Osteocyte (in vitro differentiated cells): ENCODE measurements around the gene S100A2. TPM values are rescaled to one million over a fixed set of nuclear protein-coding genes. Genes with fewer than 3 reads are reported as not detected.

Experiments used
- DNase-seq: peaks from one replicate; pipeline ENCODE4 v3.0.0; 2021; ENCODE audit warnings: mixed read lengths; ENCODE audit not compliant: unreplicated experiment; ENCODE audit errors: extremely low spot score
- H3K27ac Mint-ChIP-seq: one replicate; pipeline ENCODE4 v1.8.0; 2021; ENCODE audit warnings: mild to moderate bottlenecking, mixed read lengths; ENCODE audit not compliant: unreplicated experiment
- H3K27me3 Mint-ChIP-seq: one replicate; pipeline ENCODE4 v1.8.0; 2021; ENCODE audit warnings: mixed read lengths; ENCODE audit not compliant: unreplicated experiment
- H3K36me3 Mint-ChIP-seq: one replicate; pipeline ENCODE4 v1.8.0; 2021; ENCODE audit warnings: mixed read lengths; ENCODE audit not compliant: unreplicated experiment
- H3K4me1 Mint-ChIP-seq: one replicate; pipeline ENCODE4 v1.8.0; 2021; ENCODE audit warnings: mixed read lengths; ENCODE audit not compliant: unreplicated experiment
- H3K4me3 Mint-ChIP-seq: one replicate; pipeline ENCODE4 v1.8.0; 2021; ENCODE audit warnings: mild to moderate bottlenecking, moderate library complexity, mixed read lengths; ENCODE audit not compliant: unreplicated experiment
- H3K9me3 Mint-ChIP-seq: one replicate; pipeline ENCODE4 v1.8.0; 2021; ENCODE audit warnings: mixed read lengths; ENCODE audit not compliant: unreplicated experiment
- total RNA-seq: library from RNA; stranded (reverse); gene quantifications from 2 replicates; pipeline ENCODE4 v1.2.1, GENCODE V29; 2021
- TF ChIP-seq, protein P1 (sequence below): fragments of 200-600 bp; sonication (generic); IDR thresholded peaks from 2 replicates; pipeline ENCODE4 v1.5.0; 2021; ENCODE audit warnings: antibody characterized with exemption, mild to moderate bottlenecking, moderate library complexity

Gene S100A2
- total RNA-seq, 1 donor from 2014 or later: 8.9 TPM

DNA sequence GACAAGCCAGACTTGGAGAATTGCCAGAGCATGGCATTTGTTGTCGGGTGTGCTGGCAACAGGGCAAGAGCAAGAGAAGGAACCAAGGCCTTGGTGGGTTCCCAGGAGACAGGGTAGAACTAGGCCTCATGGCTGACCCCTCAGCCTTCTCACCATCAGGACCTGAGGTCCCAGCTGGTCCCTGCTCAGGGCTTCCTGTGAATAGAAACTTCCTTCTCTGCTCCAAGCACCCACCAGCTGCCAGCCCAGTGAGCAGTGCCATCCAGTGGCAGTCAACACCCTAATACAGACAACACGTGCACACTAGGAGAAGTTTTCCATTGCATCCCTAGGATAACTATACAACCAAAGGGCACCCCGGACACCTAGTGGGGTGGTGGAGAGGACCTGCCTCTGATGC, 52.6 kb downstream of the S100A2 start:
- Mint-ChIP-seq H3K27ac (no peak overlapping the region), H3K27me3 (no peaks in the 10 kb centered on the region), H3K4me1 (peaks cover 30% of the 10 kb centered on the region), H3K9me3 (no peaks in the 10 kb centered on the region), H3K36me3 (no peaks in the 10 kb centered on the region), H3K4me3 (no peak overlapping the region)
- DNase-seq: no peak
- TF ChIP-seq, protein P1, sequence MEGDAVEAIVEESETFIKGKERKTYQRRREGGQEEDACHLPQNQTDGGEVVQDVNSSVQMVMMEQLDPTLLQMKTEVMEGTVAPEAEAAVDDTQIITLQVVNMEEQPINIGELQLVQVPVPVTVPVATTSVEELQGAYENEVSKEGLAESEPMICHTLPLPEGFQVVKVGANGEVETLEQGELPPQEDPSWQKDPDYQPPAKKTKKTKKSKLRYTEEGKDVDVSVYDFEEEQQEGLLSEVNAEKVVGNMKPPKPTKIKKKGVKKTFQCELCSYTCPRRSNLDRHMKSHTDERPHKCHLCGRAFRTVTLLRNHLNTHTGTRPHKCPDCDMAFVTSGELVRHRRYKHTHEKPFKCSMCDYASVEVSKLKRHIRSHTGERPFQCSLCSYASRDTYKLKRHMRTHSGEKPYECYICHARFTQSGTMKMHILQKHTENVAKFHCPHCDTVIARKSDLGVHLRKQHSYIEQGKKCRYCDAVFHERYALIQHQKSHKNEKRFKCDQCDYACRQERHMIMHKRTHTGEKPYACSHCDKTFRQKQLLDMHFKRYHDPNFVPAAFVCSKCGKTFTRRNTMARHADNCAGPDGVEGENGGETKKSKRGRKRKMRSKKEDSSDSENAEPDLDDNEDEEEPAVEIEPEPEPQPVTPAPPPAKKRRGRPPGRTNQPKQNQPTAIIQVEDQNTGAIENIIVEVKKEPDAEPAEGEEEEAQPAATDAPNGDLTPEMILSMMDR: no peak

Other genes starting within 250 kb of the S100A2 start
- gene PGLYRP4, start 217.0 kb downstream of the S100A2 start, total RNA-seq: not detected in 2 replicates
- not detected in 2 replicates for gene S100A9, start 208.0 kb downstream of the S100A2 start, total RNA-seq
- not detected in 2 replicates for gene S100A12, start 190.2 kb downstream of the S100A2 start, total RNA-seq
- not detected in 2 replicates for gene S100A8, start 174.8 kb downstream of the S100A2 start, total RNA-seq
- gene S100A7A, start 149.3 kb downstream of the S100A2 start, total RNA-seq: not detected in 2 replicates
- not detected in 2 replicates for gene S100A7, start 105.2 kb downstream of the S100A2 start, total RNA-seq
- 0.99 and 1.1 TPM in 2 replicates for gene S100A6, start 29.9 kb downstream of the S100A2 start, total RNA-seq
- 1.0 TPM in 1 of 2 replicates, not detected in the other for gene S100A5, start 24.9 kb downstream of the S100A2 start, total RNA-seq
- gene S100A4, start 20.0 kb downstream of the S100A2 start, total RNA-seq: 337 and 353 TPM in 2 replicates
- gene S100A3, start 16.6 kb downstream of the S100A2 start, total RNA-seq: 5.7 and 7.5 TPM in 2 replicates
- 134 and 143 TPM in 2 replicates for gene S100A16, start 47.3 kb upstream of the S100A2 start, total RNA-seq
- not detected in 2 replicates for gene S100A14, start 50.5 kb upstream of the S100A2 start, total RNA-seq
- 126 and 128 TPM in 2 replicates for gene S100A13, start 61.7 kb upstream of the S100A2 start, total RNA-seq
- gene S100A1, start 62.6 kb upstream of the S100A2 start, total RNA-seq: 1.1 TPM in 1 of 2 replicates, not detected in the other
- gene CHTOP, start 68.2 kb upstream of the S100A2 start, total RNA-seq: 74.3 and 75.2 TPM in 2 replicates
- gene SNAPIN, start 92.9 kb upstream of the S100A2 start, total RNA-seq: 39.7 and 46.3 TPM in 2 replicates
- gene ILF2, start 105.1 kb upstream of the S100A2 start, total RNA-seq: 151 and 157 TPM in 2 replicates
- gene NPR1, start 112.8 kb upstream of the S100A2 start, total RNA-seq: 0.16 TPM in 1 of 2 replicates, not detected in the other
- 62.7 and 65.9 TPM in 2 replicates for gene INTS3, start 162.2 kb upstream of the S100A2 start, total RNA-seq
- 9.9 and 11.9 TPM in 2 replicates for gene SLC27A3, start 209.6 kb upstream of the S100A2 start, total RNA-seq